Spleen (tissue), 11 donors: ENCODE data around the gene KRT16. TPM values are rescaled to one million over a fixed set of nuclear protein-coding genes. Genes with fewer than 3 reads are reported as not detected.
A peak's percentile ranks its signal among the peaks of the same experiment; 100 is the strongest.

ENCODE experiments used
- DNase-seq: peaks from one replicate; pipeline ENCODE4 v3.0.0-alpha.2; 2020
- H3K27ac ChIP-seq, 8 donors: fragments of 200-600 bp; sonication (generic) in 7 of 8; 1 replicate in 4 of 8; 2 replicates in 4 of 8; pipeline versions ENCODE4 v1.5.0 to v1.8.0; 2016 to 2021; ENCODE audit warnings: inconsistent platforms in 4 of 8, mild to moderate bottlenecking in 4 of 8, moderate library complexity in 1 of 8
- H3K27me3 ChIP-seq, 7 donors: fragments of 200-600 bp; sonication (generic) in 6 of 7; replicated peaks in 1 of 7; 1 replicate in 4 of 7; 2 replicates in 3 of 7; pipeline versions ENCODE4 v1.5.0 to v1.8.0; 2016 to 2021; ENCODE audit warnings: inconsistent platforms in 3 of 7, mild to moderate bottlenecking in 1 of 7
- H3K36me3 ChIP-seq, 6 donors: fragments of 200-600 bp; sonication (generic) in 5 of 6; 1 replicate in 4 of 6; 2 replicates in 2 of 6; pipeline versions ENCODE4 v1.5.0 to v1.8.0; 2016 to 2021; ENCODE audit warnings: inconsistent platforms in 2 of 6
- H3K4me1 ChIP-seq, 6 donors: fragments of 200-600 bp; sonication (generic) in 5 of 6; 1 replicate in 3 of 6; 2 replicates in 3 of 6; pipeline versions ENCODE4 v1.5.0 to v1.8.0; 2016 to 2021; ENCODE audit warnings: inconsistent platforms in 3 of 6
- H3K4me3 ChIP-seq, 8 donors: fragments of 200-600 bp; sonication (generic) in 7 of 8; 1 replicate in 4 of 8; 2 replicates in 4 of 8; pipeline versions ENCODE4 v1.5.0 to v1.8.0; 2016 to 2021; ENCODE audit warnings: inconsistent platforms in 4 of 8, mild to moderate bottlenecking in 4 of 8, moderate library complexity in 2 of 8
- H3K9me3 ChIP-seq, 8 donors: fragments of 200-600 bp; sonication (generic) in 7 of 8; 1 replicate in 4 of 8; 2 replicates in 4 of 8; pipeline versions ENCODE4 v1.5.0 to v1.8.0; 2016 to 2021; ENCODE audit warnings: inconsistent platforms in 4 of 8
- CTCF ChIP-seq, 11 experiments: fragments of 200-600 bp in 7 of 11; fragments of 450-650 bp in 4 of 11; sonication (generic) in 4 of 11; IDR thresholded peaks in 8 of 11; conservative IDR thresholded peaks in 3 of 11; 1 replicate in 7 of 11; 2 replicates in 4 of 11; pipeline versions ENCODE4 v1.4.0 to v1.8.0; 2016 to 2021; ENCODE audit warnings: antibody characterized with exemption in 11 of 11, inconsistent platforms in 4 of 11, mild to moderate bottlenecking in 1 of 11
- POLR2A ChIP-seq, 3 donors: fragments of 450-650 bp; IDR thresholded peaks; one replicate each; pipeline ENCODE4 v1.5.1; 2017; ENCODE audit warnings: antibody characterized with exemption in 3 of 3, mild to moderate bottlenecking in 1 of 3
- POLR2AphosphoS5 ChIP-seq, 3 donors: sonication (generic); formaldehyde crosslinking; IDR thresholded peaks; one replicate each; pipeline ENCODE4 v1.5.1; 2017; ENCODE audit warnings: antibody characterized with exemption in 3 of 3
- WGBS, 5 donors: extraction: QIAGEN DNeasy Blood & Tissue Kit in 3 of 5; methylation state at CpG; one replicate each; pipeline versions ENCODE4 v1.1.5 to v1.1.7; 2013 to 2018; 5-methylcytosine and 5-hydroxymethylcytosine counted together
- intact Hi-C: fragments of 100-400 bp; cut with DNase I; formaldehyde crosslinking; loops from one replicate; pipeline ENCODE4 v1.15.0; 2023; ENCODE audit warnings: low total_unique reads
- polyA plus RNA-seq, 3 donors: library from polyadenylated mRNA; stranded (reverse); fragments of 200-250 nt; gene quantifications; one replicate each; pipeline ENCODE4 v1.2.1, GENCODE V29; 2013
- total RNA-seq, 7 donors: library from RNA; depleted of rRNA in 3 of 7; stranded (reverse); fragments of >200 nt in 3 of 7; fragmentation: NEBNext Ultra II Directional in 4 of 7; extraction: Animal tissue kit (Norgen Biotek cat#: 25700) in 4 of 7; gene quantifications; one replicate each; pipeline versions ENCODE4 v1.1.0 to v1.2.1, GENCODE V29; 2016 to 2021
- donor health status: healthy with polysubstance abuse.
- donor health status: DM: no; HTN: no; CAD: no; lungs with moderate emphysema.
- donor health status: DM: no; HTN: no; CAD: no.
- donor health status: Bipolar disorder and iron deficiency.
- donor health status: healthy.
- donor health status: DM: no; HTN: no; CAD: no.
- donor health status: DM: yes; HTN: yes; CAD: no.

KRT16 gene
- total and polyA plus RNA-seq, 10 donors = 0.07 to 0.19 TPM; not detected in 8

- 65 to 81% (median 73%) methylated on average over 7 of the region's 7 CpGs for WGBS, 5 donors
- no peak for DNase-seq
- no peaks in the 10 kb centered on the region for H3K36me3 ChIP-seq
- H3K27me3 ChIP-seq = no peaks in the 10 kb centered on the region
- H3K9me3 ChIP-seq = no peaks in the 10 kb centered on the region
- peak overlapping the region in 2 of 8 donors; percentile 5 to 17 for H3K27ac ChIP-seq
- peaks cover 0 to 20% (median 6%) of the 10 kb centered on the region in 6 donors for H3K4me1 ChIP-seq
- H3K4me3 ChIP-seq = no peak overlapping the region
- TF ChIP-seq POLR2A (IDR thresholded peaks at IDR 0.05) (no peak), CTCF (IDR thresholded peaks at IDR 0.05 in 8 of 11, conservative IDR thresholded peaks at IDR 0.05 in 3 of 11) (no peak), POLR2AphosphoS5 (IDR thresholded peaks at IDR 0.05) (no peak)
- intact Hi-C loops = no loop called here
Measured at GRCh38 chr17:41634639-41635038, 22.1 kb upstream of the KRT16 start.

DNA sequence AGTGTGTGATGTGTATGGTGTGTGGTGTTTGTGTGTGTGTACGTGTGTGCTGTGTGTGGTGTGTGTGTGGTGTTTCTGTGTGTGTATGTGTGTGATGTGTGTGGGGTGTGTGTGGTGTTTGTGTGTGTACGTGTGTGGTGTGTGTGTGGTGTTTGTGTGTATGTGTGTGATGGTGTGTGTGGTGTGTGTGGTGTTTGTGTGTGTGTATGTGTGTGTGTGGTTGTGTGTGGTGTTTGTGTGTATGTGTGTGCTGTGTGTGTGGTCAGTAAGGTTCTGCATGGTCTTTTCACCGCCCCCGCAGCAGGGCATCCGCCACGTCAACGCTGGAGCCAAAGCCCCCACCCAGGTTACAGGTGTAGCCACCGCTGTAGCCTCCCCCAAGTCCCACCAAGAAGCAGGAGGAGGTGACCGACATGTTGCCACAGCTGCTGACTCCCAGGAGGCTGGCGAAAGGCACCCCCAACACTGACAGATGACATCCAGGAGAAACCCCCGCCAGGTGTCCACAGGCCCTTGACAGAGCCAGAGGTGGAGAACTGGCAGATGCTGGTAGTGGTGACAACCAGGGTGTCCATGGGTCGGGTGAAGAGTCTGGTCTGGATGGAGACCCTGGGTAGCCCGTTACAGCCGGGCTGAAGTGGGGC, 21.1 kb upstream of the KRT16 start:
- 83 to 95% (median 88%) methylated on average over 4 to 14 of the region's 14 CpGs for WGBS, 5 donors

GRCh38 chr17:41632482-41633105, 20.0 kb upstream of the KRT16 start:
- no peaks in the 10 kb centered on the region for H3K27me3 ChIP-seq
- H3K36me3 ChIP-seq = no peaks in the 10 kb centered on the region
- no peak overlapping the region for H3K27ac ChIP-seq
- peaks cover 0 to 20% (median 6%) of the 10 kb centered on the region in 6 donors for H3K4me1 ChIP-seq
- 68 to 76% (median 71%) methylated on average over 5 of the region's 5 CpGs for WGBS, 5 donors
- H3K9me3 ChIP-seq = no peaks in the 10 kb centered on the region
- TF ChIP-seq POLR2A (IDR thresholded peaks at IDR 0.05) (no peak), POLR2AphosphoS5 (IDR thresholded peaks at IDR 0.05) (no peak), CTCF (IDR thresholded peaks at IDR 0.05 in 8 of 11, conservative IDR thresholded peaks at IDR 0.05 in 3 of 11) (no peak)
- no peak overlapping the region for H3K4me3 ChIP-seq
- DNase-seq = no peak
- intact Hi-C loops = no loop called here

More for the DNA sequence above, 21.1 kb upstream of the KRT16 start:
- Histone ChIP-seq H3K27me3 (no peaks in the 10 kb centered on the region), H3K9me3 (no peaks in the 10 kb centered on the region), H3K27ac (no peak overlapping the region), H3K4me1 (peaks cover 0 to 20% (median 6%) of the 10 kb centered on the region in 6 donors), H3K4me3 (no peak overlapping the region), H3K36me3 (no peaks in the 10 kb centered on the region)
- no peak for TF ChIP-seq CTCF (IDR thresholded peaks at IDR 0.05 in 8 of 11, conservative IDR thresholded peaks at IDR 0.05 in 3 of 11)
- TF ChIP-seq POLR2AphosphoS5 (IDR thresholded peaks at IDR 0.05) = no peak
- TF ChIP-seq POLR2A (IDR thresholded peaks at IDR 0.05) = no peak
- DNase-seq = no peak
- intact Hi-C loops = no loop called here

- H3K36me3 ChIP-seq = no peaks in the 10 kb centered on the region
- H3K4me1 ChIP-seq = peaks cover 0 to 20% (median 6%) of the 10 kb centered on the region in 6 donors
- intact Hi-C loops = no loop called here
- H3K27ac ChIP-seq = no peak overlapping the region
- 87 to 96% (median 91%) methylated on average over 15 of the region's 15 CpGs for WGBS, 5 donors
- TF ChIP-seq POLR2AphosphoS5 (IDR thresholded peaks at IDR 0.05) (no peak), CTCF (IDR thresholded peaks at IDR 0.05 in 8 of 11, conservative IDR thresholded peaks at IDR 0.05 in 3 of 11) (no peak), POLR2A (IDR thresholded peaks at IDR 0.05) (no peak)
- no peak for DNase-seq
- H3K27me3 ChIP-seq = no peaks in the 10 kb centered on the region
- H3K4me3 ChIP-seq = no peak overlapping the region
- no peaks in the 10 kb centered on the region for H3K9me3 ChIP-seq
Measured at GRCh38 chr17:41631898-41632285, 19.3 kb upstream of the KRT16 start.
